HG03378 (cell line): ENCODE data around the gene CD80.

Experiments used
- ATAC-seq: cut with Tn5 transposase; IDR thresholded peaks from one replicate; pipeline ENCODE4 v1.9.1; 2021; ENCODE audit warnings: mild to moderate bottlenecking, moderate library complexity; ENCODE audit not compliant: unreplicated experiment

CD80 gene

DNA sequence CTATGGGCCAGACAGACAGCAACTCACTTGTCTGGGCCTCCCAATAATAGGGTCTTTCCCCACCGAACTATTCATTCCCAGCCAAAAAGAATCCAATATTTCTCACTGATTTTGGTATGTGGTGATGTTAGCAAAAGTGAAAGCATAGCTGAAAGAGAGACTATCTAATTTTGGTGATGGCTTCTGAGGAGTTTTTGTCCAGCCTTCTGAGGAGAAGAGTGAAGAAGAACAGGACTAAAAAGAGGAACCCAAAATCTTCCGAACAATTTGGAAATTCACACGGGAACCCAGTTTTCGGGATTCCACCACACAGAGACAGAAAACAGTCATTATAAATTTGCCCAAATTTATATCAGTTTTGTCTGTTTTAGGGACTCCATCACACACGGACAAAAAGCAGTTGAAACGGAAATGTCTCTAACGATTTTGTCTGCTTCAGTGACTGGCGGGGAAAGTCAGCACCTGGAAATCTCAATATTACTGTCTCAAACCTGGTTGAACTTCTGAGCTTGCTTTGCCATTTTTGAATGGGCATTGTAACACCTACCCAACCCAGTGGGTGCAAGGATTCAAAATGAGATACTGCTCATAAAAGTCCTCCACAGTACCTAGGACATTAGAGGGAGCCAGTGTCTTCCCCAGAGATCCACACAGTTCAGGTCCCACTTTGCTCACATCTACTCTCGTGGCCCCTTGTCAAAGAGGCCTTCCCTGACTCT lies 9.1 kb downstream of the CD80 start:
- peak; percentile 42 for ATAC-seq

DNA sequence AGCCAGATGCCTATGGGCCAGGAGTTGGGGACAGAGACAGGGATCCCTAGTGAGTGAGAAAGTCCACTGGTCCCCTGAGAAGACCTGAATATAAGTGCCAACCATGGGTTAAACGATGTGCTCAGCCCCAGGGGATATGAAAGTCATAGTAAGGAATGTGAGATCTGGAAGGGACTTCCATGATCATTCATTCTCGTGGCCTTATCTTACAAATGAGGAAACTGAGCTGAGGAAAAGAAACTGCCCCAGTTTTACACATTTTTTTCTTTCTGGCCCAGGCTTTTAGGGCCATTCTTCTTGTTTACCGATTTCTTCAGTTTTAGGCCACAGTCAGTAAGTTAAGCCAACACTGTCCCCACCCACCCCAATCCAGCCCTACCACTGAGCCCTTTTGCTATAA lies 11.1 kb downstream of the CD80 start:
- no peak for ATAC-seq

DNA sequence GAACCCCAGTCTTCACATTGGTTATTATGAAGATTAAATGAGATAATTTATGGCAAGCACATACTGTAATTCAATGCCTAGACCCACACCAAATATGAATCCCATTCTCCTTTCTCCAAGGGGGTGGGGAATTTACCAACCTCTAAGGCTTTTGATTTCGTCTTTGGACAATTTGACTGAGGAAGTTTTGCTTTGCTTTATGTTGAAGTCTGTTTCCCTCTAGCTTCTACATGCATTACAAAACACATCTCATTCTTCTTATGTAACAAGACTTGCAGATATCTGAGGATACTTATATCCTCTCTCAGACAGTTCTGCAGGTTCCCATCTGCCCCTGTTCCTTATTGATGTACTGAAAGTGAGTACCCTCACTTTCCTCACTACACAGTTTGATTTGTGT lies 12.2 kb downstream of the CD80 start:
- no peak for ATAC-seq

DNA sequence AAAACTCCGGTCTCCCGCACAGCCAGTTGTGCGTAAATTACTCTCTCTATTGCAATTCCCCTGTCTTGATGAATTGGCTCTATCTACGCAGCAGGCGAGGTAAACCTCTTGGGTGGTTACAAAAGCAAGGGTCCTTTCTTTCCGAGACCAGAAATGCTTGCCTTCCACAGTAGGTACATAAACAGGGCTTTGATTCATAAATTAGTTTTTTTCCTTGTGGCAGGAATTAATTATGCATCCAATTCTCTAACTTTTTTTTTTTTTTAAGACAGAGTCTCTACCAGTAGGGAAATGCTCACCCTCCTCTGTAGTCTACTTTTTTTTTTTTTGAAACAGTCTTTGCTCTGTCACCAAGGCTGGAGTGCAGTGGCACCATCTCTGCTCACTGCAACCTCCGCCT lies 16.3 kb downstream of the CD80 start:
- no peak for ATAC-seq

- ATAC-seq, result peak; percentile 48
Observed at GRCh38 chr3:119542168-119542767, 17.1 kb downstream of the CD80 start.

DNA sequence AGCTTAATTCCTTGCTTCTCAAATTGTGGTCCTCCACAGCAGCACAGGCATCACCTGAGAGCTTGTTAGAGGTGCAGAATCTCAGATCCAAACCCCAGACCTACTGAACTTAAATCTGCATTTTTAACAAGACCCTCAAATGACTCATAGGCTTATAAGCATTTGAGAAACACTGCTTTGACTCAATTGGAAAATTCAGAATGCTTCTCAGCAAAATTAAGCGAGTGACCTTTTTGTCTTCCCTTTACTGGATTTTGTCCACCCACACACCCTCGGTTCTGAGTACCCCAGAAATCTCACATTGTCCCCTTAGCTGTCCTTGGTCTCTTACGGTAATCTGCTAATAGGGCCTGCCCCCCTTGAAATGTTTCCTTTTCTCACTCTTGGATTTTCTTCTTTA lies 17.9 kb downstream of the CD80 start:
- ATAC-seq, result peak; percentile 32

- peak; percentile 35 for ATAC-seq
Observed at GRCh38 chr3:119538772-119539171, 20.6 kb downstream of the CD80 start.

DNA sequence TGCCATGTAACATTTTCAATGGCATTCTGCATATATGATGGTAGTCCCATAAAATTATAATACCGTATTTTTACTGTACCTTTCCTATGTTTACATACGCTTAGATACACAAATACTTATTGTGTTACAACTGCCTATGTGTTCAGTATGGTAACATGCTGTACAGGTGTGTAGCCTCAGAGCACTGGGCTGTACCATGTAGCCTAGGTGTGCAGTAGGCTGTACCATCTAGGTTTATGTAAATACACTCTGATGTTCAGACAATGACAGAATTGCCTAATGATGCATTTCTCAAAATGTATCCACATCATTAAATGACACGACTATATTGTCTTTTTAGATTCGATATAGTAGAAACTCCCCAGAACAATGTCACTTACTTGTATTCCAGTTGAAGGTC lies 22.7 kb downstream of the CD80 start:
- no peak for ATAC-seq

DNA sequence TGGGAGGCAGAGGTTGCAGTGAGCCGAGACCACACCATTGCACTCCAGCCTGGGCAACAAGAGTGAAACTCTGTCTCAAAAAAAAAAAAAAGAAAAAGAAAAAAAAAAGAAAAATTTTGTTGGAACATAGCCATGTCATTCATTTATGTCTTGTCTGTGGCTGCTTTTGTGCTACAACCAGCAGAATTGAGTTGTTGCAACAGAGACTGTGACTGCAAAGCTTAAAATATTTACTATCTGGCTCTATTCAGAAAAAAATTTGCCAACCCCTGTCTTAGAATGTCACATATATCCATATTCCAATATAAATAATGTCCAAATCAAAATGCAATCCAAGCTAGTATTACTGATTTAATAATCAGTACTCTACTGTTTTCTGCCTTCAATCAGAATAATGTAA lies 25.1 kb downstream of the CD80 start:
- no peak for ATAC-seq

DNA sequence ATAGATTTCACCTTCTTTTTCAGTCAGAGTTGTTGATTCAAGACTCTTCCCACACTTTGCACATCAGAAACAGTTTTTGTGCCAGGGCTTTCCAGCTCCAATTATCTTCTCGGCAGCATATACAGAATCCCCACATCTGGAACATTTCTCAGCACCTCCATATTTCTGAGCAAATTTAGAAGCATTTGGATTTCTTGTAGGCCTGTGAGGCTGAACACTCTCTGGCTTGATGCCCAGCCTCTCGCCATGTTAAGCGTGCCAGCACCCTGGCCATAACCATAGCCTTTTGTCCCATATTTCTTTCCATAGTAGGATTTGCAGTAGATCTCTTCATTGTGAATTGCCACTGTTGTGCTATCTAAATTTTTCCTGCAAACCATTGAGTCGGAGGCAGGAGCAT lies 28.3 kb downstream of the CD80 start:
- no peak for ATAC-seq

GRCh38 chr3:119530456-119530855 lies 29.0 kb downstream of the CD80 start:
- no peak for ATAC-seq

- no peak for ATAC-seq
Observed at GRCh38 chr3:119529883-119530282, 29.5 kb downstream of the CD80 start.

- no peak for ATAC-seq
Observed at GRCh38 chr3:119527714-119528113, 31.7 kb downstream of the CD80 start.

- no peak for ATAC-seq
Observed at GRCh38 chr3:119524931-119525662, 34.3 kb downstream of the CD80 start.

- ATAC-seq, result no peak
Observed at GRCh38 chr3:119518026-119518425, 41.4 kb downstream of the CD80 start.

- ATAC-seq, result no peak
Observed at GRCh38 chr3:119517112-119517511, 42.3 kb downstream of the CD80 start.

- no peak for ATAC-seq
Observed at GRCh38 chr3:119514637-119515036, 44.8 kb downstream of the CD80 start.

GRCh38 chr3:119510690-119511089 lies 48.7 kb downstream of the CD80 start:
- ATAC-seq, result no peak

- peak; percentile 78 for ATAC-seq
Observed at GRCh38 chr3:119508172-119508845, 51.1 kb downstream of the CD80 start.

- ATAC-seq, result no peak
Observed at GRCh38 chr3:119507404-119507803, 52.0 kb downstream of the CD80 start.

GRCh38 chr3:119506631-119507030 lies 52.8 kb downstream of the CD80 start:
- ATAC-seq, result no peak

GRCh38 chr3:119500901-119501300 lies 58.5 kb downstream of the CD80 start:
- ATAC-seq, result no peak
